DND-41 (cell line): Measurements from ENCODE around the gene SH3RF3.

Source experiments
- CTCF ChIP-seq: IDR thresholded peaks from 2 replicates; pipeline ENCODE4 v1.5.1; 2012; ENCODE audit warnings: borderline replicate concordance, low read length, moderate library complexity, mild to moderate bottlenecking; ENCODE audit not compliant: poor library complexity, severe bottlenecking; ENCODE audit errors: extremely low read depth
- EZH2 ChIP-seq: IDR thresholded peaks from 3 replicates; pipeline ENCODE4 v1.6.1; 2012; ENCODE audit warnings: borderline replicate concordance, low read depth, mild to moderate bottlenecking, moderate library complexity, low read length, inconsistent platforms; ENCODE audit not compliant: severe bottlenecking

- TF ChIP-seq CTCF (no peak), EZH2 (no peak)
Observed at GRCh38 chr2:109205447-109205846, 76.4 kb downstream of the SH3RF3 start.
